Kasumi-1 (cell line): ENCODE results near the gene DUSP8.
A peak's percentile ranks its signal among the peaks of the same experiment; 100 is the strongest.
"Not testable (repeated sequence)": the region's sequence is repeated elsewhere in the genome, so short reads cannot be mapped to it uniquely, and the experiment has no call there.

ENCODE experiments used
- DNase-seq, 2 experiments: peaks; one replicate each; lab custom pipeline; 2025; lab: John Stamatoyannopoulos, UW

DUSP8 gene

DNA sequence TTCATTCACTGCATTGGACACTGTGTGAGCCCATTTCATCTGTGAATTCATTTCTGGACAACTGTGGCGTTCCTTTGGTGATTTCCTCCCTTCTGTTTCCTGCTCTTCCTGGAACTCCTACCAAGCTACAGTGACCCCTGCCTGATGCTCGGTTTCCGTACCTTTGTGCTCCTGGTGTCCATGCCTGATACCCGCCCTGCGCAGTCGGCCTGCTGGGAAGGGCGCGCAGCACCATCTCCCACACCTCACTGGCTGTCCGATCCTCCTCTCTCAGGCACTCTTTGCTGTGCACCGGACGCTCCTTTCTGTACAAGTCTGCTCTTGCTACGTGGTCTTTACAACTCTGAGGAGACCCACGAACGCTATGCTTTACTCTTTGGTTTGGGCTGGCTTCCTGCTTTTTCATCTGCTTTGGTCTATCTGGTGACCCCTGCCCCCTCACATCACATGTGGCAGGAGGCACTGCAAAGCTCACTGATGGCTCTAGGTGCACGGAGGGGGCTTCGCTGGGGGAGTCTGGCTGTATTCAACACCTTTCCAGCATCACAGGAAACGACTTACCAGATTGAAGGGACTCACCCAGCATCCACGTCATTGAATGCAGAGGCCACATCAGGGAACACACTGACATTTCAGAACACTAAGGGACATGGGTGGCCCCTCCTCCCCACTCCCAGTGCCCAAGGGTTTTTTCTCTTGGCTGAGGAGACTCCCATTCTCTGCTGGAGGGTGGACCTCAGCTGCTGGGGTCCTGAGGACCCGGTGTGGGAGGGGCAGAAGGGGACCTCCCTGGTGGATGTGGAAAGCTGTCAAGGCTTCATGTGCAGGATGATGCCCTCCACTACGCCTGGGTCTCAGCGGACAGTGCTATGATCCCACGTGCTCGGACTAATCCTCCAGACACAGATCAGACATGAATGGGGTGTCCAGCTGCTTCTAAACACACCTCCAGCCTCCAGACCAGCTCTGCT, 58.5 kb downstream of the DUSP8 start:
- DNase-seq, result no peak

DNA sequence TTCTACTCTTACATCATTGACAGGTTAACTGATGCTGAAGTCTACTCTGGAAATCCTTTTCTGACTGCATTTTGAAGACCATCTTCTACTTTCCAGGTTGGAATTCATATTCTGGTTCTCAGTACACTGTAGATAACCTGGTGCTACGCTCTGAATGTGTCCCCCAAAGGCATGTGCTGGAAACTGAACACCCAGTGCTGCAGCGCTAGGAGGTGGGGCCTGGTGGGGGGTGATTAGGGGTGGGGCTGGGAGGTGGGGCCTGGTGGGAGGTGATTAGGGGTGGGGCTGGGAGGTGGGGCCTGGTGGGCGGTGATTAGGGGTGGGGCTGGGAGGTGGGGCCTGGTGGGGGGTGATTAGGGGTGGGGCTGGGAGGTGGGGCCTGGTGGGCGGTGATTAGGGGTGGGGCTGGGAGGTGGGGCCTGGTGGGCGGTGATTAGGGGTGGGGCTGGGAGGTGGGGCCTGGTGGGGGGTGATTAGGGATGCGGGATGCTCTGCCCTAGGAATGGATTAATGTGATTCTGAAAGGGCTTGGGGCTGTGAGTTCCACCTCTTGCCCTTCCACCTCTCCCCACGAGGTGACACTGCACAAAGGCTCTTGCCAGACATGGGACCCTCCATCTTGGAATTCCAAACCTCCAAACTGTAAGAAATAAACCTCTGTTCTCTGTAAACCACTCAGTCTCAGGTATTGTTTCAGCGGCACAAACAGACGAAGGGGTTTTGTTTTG, 59.4 kb downstream of the DUSP8 start:
- DNase-seq, result not testable (repeated sequence)

DNA sequence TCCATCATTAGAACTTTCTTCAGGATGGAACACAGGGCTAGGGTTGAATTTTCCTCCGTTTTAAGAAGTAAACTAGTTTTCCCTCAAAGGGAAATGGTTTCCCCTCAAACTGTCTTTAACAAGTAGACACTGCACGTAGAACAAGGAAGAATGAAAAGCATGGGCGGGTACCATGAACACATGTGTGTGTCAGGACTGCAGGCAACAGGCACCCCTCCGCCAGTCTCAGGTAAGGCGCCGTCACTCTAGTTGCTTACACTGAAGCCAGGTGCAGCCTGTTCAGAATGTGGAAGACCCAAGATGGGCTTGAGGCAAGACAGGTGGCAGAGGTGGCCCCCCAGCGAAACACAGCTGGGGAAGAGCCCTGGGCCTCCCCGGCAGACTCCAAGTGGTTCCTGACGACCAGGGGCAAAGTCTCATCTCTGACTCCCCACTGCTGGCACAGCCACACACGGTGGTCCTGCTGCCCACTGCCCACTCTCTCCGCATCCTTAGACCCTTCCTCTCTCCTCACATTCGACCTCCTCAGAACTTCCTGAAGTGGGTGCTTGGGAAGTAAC, 60.1 kb downstream of the DUSP8 start:
- DNase-seq, result no peak

DNA sequence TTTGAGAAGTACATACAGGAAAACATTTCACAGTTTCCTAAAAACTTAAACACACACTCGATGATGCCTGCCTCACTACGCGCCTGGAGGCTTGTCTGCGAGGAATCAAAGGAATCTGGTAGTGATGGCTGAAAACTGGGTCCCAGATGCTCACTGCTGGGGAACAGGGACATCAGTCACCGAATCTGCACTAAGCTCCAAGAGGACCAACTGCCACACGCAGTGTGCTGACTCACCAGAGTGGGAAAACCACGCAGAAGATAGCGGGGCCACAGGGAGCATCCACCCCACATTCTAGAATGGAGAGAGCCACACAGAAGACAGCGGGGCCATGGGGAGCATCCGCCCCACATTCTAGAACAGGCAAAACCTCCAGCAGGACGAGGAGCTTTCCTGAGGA, 61.1 kb downstream of the DUSP8 start:
- DNase-seq, result no peak

- DNase-seq, result not testable (repeated sequence)
These were observed 61.7 kb downstream of the DUSP8 start for GRCh38 chr11:1510351-1510750.

DNA sequence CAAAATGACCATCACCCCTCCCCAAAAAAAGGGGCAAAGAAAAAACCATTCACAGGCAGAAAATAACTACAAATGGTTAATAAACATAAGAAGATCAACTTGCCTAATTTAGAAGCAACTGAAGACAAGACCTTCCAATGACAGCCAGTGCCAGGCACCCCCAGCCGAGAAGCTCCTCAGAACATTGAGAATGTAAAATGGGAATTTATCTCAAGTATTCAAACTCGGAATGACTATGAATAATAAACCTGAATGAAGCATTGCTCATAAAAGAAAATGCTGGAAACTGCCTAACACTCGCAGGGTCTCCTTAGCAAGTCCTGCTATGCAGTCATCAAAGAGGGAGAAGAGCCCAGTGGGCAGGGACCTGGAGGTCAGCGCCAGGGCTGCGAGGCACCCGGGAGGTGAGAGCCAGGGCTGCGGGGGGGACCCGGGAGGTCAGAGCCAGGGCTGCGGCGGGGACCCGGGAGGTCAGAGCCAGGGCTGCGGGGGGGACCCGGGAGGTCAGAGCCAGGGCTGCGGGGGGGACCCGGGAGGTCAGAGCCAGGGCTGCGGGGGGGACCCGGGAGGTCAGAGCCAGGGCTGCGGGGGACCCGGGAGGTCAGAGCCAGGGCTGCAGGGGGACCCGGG, 62.3 kb downstream of the DUSP8 start:
- no peak for DNase-seq

- no peak for DNase-seq
These were observed 63.1 kb downstream of the DUSP8 start for GRCh38 chr11:1508986-1509385.

- no peak for DNase-seq
These were observed 63.6 kb downstream of the DUSP8 start for GRCh38 chr11:1508491-1508891.

DNA sequence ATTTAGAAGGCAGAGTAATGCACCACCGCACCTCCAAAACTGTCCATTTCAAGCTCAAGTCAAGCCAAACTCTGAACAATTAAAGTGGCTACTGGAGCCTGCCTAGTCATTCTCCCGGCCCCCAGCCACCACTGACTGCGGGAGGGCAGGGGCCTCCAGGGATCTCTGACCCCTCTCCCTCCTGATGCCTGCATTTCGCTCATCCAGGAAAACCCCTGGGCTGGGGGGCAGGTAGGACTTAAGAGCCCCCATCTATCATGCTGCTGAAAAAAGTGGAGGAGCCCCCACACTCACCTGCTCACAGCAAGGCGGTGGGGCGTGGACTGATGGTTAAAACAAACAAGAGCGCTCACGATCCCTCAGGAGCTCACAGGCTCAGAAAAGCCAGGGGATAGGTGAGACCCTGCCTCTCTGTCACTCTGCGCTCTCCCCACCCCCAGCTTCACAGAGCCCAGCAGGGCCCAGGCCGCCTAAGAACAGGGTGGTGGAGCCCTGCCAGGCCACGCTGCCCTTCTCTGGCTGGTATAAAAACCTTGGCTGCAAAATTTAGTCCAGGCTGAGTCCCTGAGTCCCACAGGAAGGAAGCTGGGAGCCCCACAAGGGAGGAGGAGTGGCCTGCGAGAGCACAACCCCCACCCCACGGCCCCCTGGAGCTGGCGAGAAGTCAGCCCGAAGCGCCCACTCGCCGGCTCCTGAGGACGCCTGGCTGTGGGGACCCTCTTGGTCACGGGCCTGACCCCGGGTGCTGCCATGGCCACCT, 64.5 kb downstream of the DUSP8 start:
- peak in 1 of 2 experiments; percentile 27 for DNase-seq

- DNase-seq, result no peak
These were observed 65.1 kb downstream of the DUSP8 start for GRCh38 chr11:1506981-1507380.

DNA sequence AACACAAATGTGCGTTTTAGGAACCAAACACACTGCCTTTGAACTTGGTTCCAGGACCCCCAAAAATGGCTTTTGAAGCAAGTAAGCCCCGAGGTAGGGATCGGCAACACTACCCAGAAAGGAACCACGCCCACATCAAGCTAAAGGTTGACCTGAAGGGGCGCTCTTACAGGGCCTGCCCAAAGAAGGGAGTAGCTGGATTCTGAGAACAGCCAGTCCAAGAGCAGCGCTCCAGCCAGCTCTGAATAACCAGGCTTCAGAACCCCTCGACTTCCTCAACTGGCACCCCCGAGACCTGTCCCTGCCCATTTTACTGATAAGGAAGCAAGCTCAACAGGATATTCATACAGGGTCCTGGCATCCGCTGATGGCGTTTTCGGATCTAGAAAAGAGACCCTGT, 66.6 kb downstream of the DUSP8 start:
- DNase-seq, result no peak

GRCh38 chr11:1504581-1505290, 67.3 kb downstream of the DUSP8 start:
- no peak for DNase-seq

DNA sequence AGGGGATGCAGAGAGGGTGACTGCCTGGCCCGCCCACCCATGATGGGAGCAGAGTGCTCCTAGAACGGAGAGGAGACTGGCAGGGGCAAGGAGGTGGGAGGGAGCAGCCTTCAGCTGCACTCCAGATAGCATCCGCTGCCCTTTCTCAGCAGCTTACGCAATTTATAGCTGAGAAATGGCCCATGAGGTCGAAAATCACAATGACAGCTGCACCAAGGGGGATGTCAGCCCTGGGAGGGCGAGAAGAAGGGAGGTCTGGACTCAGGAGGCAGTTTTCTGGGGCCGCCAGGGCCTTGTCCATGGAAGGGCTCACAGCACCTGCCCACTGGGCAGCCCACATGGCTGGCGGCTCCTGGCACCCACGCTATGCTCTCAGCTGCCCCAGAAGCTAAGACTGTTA, 67.9 kb downstream of the DUSP8 start:
- no peak for DNase-seq
